A549 (cell line): Measurements from ENCODE around the gene UIMC1. TPM values are rescaled to one million over a fixed set of nuclear protein-coding genes. Genes with fewer than 3 reads are reported as not detected.

ENCODE experiments used
- ATAC-seq, 2 experiments: fragments of 200-7000 bp in 1 of 2; fragments of >200 bp in 1 of 2; cut with Nextera tagmentation in 1 of 2; cut with Tn5 transposase in 1 of 2; 3 replicates each; pipeline versions ENCODE4 v1.8.0 to v1.9.1; 2018 to 2020; ENCODE audit warnings: mild to moderate bottlenecking in 1 of 2, moderate library complexity in 1 of 2
- CTCF ChIA-PET: fragments of 300-600 bp; sonication (Branson Sonifier 250); formaldehyde crosslinking; extraction: SDS; loops from one replicate; lab custom pipeline; 2021; ENCODE audit warnings: antibody characterized with exemption, inconsistent platforms; lab: Yijun Ruan, JAX
- POLR2A ChIA-PET: fragments of 350-600 bp; formaldehyde crosslinking; extraction: SDS; loops from one replicate; lab custom pipeline; 2021; ENCODE audit warnings: antibody characterized with exemption, inconsistent platforms; lab: Yijun Ruan, JAX
- DNase-seq, 2 experiments: peaks; one replicate each; pipeline versions ENCODE4 v3.0.0 to v3.0.0-alpha.2; 2011 to 2016; ENCODE audit warnings: low read depth in 1 of 2, low spot score in 1 of 2
- FAIRE-seq: peaks from 2 replicates; lab custom pipeline; 2011; peaks lifted over from hg19 to GRCh38; lab: Jason Lieb, UNC
- H3K27ac ChIP-seq, 2 experiments: fragments of >200 bp; sonication (Bioruptor Twin); formaldehyde crosslinking; 3 replicates each; pipeline ENCODE4 v1.5.1; 2016 to 2017
- H3K4me1 ChIP-seq: fragments of >200 bp; sonication (Bioruptor Twin); formaldehyde crosslinking; 3 replicates; pipeline ENCODE4 v1.6.1; 2016
- H3K4me2 ChIP-seq: fragments of >200 bp; sonication (Bioruptor Twin); formaldehyde crosslinking; 3 replicates; pipeline ENCODE4 v1.6.1; 2016
- H3K4me3 ChIP-seq: fragments of >200 bp; sonication (Bioruptor Twin); formaldehyde crosslinking; 3 replicates; pipeline ENCODE4 v1.5.1; 2016
- H3K9me3 ChIP-seq: fragments of >200 bp; sonication (Bioruptor Twin); formaldehyde crosslinking; 3 replicates; pipeline ENCODE4 v1.6.1; 2016
- CBX8 ChIP-seq: fragments of 200-600 bp; sonication (generic); IDR thresholded peaks from 2 replicates; pipeline ENCODE4 v1.6.1; 2016
- CHD2 ChIP-seq: fragments of 150-350 bp; IDR thresholded peaks from 2 replicates; pipeline ENCODE4 v1.6.1; 2014; ENCODE audit warnings: low read length; ENCODE audit not compliant: partially characterized antibody
- EHF ChIP-seq: fragments of 250-450 bp; sonication (Bioruptor Pico); IDR thresholded peaks from 2 replicates; pipeline ENCODE4 v1.5.0; 2020; ENCODE audit warnings: mild to moderate bottlenecking
- FOSB ChIP-seq: fragments of 250-450 bp; sonication (Bioruptor Pico); IDR thresholded peaks from 2 replicates; pipeline ENCODE4 v1.5.0; 2020; ENCODE audit warnings: mild to moderate bottlenecking, moderate library complexity
- FOSL2 ChIP-seq, 2 experiments: fragments of 450-650 bp in 1 of 2; fragments of >200 bp in 1 of 2; sonication (Bioruptor Twin) in 1 of 2; formaldehyde crosslinking; IDR thresholded peaks; 2 replicates each; pipeline versions ENCODE4 v1.5.0 to v1.6.1; 2016 to 2020; ENCODE audit warnings: mild to moderate bottlenecking in 1 of 2, moderate library complexity in 1 of 2
- GATA3 ChIP-seq: IDR thresholded peaks from 2 replicates; pipeline ENCODE4 v1.6.1; 2012; ENCODE audit warnings: borderline replicate concordance
- HEYL ChIP-seq: fragments of 250-450 bp; sonication (Bioruptor Pico); IDR thresholded peaks from 2 replicates; pipeline ENCODE4 v1.8.0; 2021; ENCODE audit warnings: mild to moderate bottlenecking, moderate library complexity
- HOXB13 ChIP-seq: fragments of 250-450 bp; sonication (Bioruptor Pico); IDR thresholded peaks from 2 replicates; pipeline ENCODE4 v1.5.0; 2020; ENCODE audit warnings: low read depth, mild to moderate bottlenecking, moderate library complexity
- NFE2L2 ChIP-seq: fragments of 150-350 bp; conservative IDR thresholded peaks from 2 replicates; pipeline ENCODE4 v1.6.1; 2014; ENCODE audit warnings: low read length
- NR3C1 ChIP-seq: fragments of >200 bp; sonication (Bioruptor Twin); formaldehyde crosslinking; IDR thresholded peaks from 3 replicates; pipeline ENCODE4 v1.6.1; 2017
- PHF8 ChIP-seq: fragments of 200-600 bp; sonication (generic); IDR thresholded peaks from 2 replicates; pipeline ENCODE4 v1.6.1; 2016; ENCODE audit warnings: low read depth, mild to moderate bottlenecking, antibody characterized with exemption, moderate library complexity, borderline replicate concordance
- POLR2AphosphoS2 ChIP-seq: conservative IDR thresholded peaks from 2 replicates; pipeline ENCODE4 v1.6.1; 2012; ENCODE audit warnings: low read length, improper control_type of control experiment, inconsistent platforms
- RCOR1 ChIP-seq: fragments of 150-350 bp; IDR thresholded peaks from 2 replicates; pipeline ENCODE4 v1.6.1; 2014; ENCODE audit warnings: antibody characterized with exemption, low read length, low read depth
- SREBF2 ChIP-seq: fragments of 450-650 bp; IDR thresholded peaks from 2 replicates; pipeline ENCODE4 v1.6.1; 2014; ENCODE audit warnings: mild to moderate bottlenecking, moderate library complexity
- TFCP2L1 ChIP-seq: fragments of 250-450 bp; sonication (Bioruptor Pico); IDR thresholded peaks from 2 replicates; pipeline ENCODE4 v1.5.0; 2021; ENCODE audit warnings: mild to moderate bottlenecking
- ZC3H11A ChIP-seq: fragments of 450-650 bp; IDR thresholded peaks from 2 replicates; pipeline ENCODE4 v1.6.1; 2014; ENCODE audit warnings: antibody characterized with exemption, mild to moderate bottlenecking
- ZFP36 ChIP-seq: fragments of 450-650 bp; IDR thresholded peaks from 2 replicates; pipeline ENCODE4 v1.6.1; 2014; ENCODE audit warnings: borderline replicate concordance; ENCODE audit not compliant: partially characterized antibody
- ZNF302 ChIP-seq: fragments of 250-450 bp; sonication (Bioruptor Pico); IDR thresholded peaks from 2 replicates; pipeline ENCODE4 v1.9.0; 2021; ENCODE audit warnings: inconsistent platforms, mild to moderate bottlenecking, moderate library complexity
- ZSCAN20 ChIP-seq: fragments of 250-450 bp; sonication (Bioruptor Pico); IDR thresholded peaks from 2 replicates; pipeline ENCODE4 v1.8.0; 2022; ENCODE audit warnings: mild to moderate bottlenecking, moderate library complexity
- WGBS: methylation state at CpG from one replicate; pipeline ENCODE4 v1.1.6; 2017; ENCODE audit errors: missing lambda C conversion rate; 5-methylcytosine and 5-hydroxymethylcytosine counted together
- polyA plus RNA-seq, 4 experiments: library from polyadenylated mRNA; depleted of rRNA in 3 of 4; stranded (reverse); fragments of >200 nt; fragmentation: RNase III in 1 of 4; extraction: RNeasy Plus Mini Kit Qiagen cat#74134 plus additional on column Dnase treatment in 1 of 4; gene quantifications; 2 replicates in 3 of 4; 3 replicates in 1 of 4; pipeline ENCODE4 v1.2.3, GENCODE V29; 2011 to 2017
- TF ChIP-seq, protein P1 (sequence below): IDR thresholded peaks from 2 replicates; pipeline ENCODE4 v1.6.1; 2012
- TF ChIP-seq, protein P2 (sequence below): fragments of 150-350 bp; IDR thresholded peaks from 2 replicates; pipeline ENCODE4 v1.6.1; 2014; ENCODE audit warnings: low read depth, mild to moderate bottlenecking, low read length

UIMC1 gene
- polyA plus RNA-seq, 2 of the 4 experiments (the other 2 are of a cell fraction) = 47.8 to 52.5 TPM

DNA sequence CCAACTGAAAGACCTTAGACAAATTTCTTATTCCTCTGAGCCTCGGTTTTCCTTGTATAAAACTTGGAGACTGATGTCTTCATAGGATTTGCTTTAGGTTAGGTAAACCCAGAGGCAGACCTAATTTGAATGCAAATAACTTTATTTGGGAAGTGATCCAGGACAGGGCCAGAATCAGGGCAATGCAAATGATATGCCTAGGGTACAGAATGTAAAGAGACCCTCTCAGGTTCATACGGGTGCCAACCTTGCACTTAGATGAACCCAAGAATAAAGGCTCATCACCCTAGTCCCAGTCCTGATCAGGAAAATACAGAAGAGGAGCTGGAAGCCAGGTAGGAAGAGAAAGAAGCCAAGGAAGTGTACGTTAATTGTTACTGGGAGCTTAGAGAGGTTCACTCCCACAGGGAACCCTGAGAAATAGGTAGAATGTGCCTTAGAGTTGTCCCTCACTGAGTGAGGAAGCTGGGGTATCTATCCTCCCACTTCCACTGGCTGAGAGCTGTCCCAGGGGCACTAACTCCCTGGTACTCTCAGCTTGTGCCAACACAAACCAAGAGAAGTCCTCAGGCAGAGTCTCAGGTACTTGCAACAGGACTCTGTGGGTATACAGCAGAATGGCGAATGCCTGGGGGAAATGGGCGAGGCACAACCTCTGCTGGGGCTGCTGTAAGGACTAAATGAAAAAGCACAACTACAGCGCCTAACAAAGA is 104.3 kb downstream of the UIMC1 start:
- ATAC-seq (no peak), DNase-seq (no peak), FAIRE-seq (no peak)
- no peak overlapping the region for H3K4me3 ChIP-seq
- H3K4me1 ChIP-seq = peaks cover 38% of the 10 kb centered on the region
- H3K27ac ChIP-seq = peak overlapping the region; percentile 54 to 76; a peak in 4 of 6 replicates
- 89% methylated on average over 6 of the region's 6 CpGs for WGBS
- H3K4me2 ChIP-seq = peak overlapping the region; percentile 59; the same call in 1 of the 3 replicates
- POLR2A ChIA-PET = interaction anchor here (0.6 kb wide), 1 partner anchor 532 kb away, joined by 3 read pairs; no protein-coding TSS in a partner anchor
- CTCF ChIA-PET = interaction anchor here (0.6 to 2.1 kb wide), 5 partner anchors 15 to 244 kb away, joined by 3 to 9 read pairs (median 5); no protein-coding TSS in a partner anchor
- no peaks in the 10 kb centered on the region for H3K9me3 ChIP-seq
- TF ChIP-seq ZFP36 = no peak
- no peak for TF ChIP-seq RCOR1
- no peak for TF ChIP-seq NFE2L2
- TF ChIP-seq FOSL2 (IDR thresholded peaks at IDR 0.05) = no peak
- no peak for TF ChIP-seq FOSL2 (CRISPR knock-in tag; IDR thresholded peaks at IDR 0.05)
- TF ChIP-seq ZNF302 (CRISPR knock-in tag) = no peak
- no peak for TF ChIP-seq ZC3H11A
- no peak for TF ChIP-seq NR3C1
- TF ChIP-seq HEYL (CRISPR knock-in tag) = no peak
- no peak for TF ChIP-seq HOXB13 (CRISPR knock-in tag)
- TF ChIP-seq POLR2AphosphoS2 = no peak
- TF ChIP-seq TFCP2L1 (CRISPR knock-in tag) = no peak
- TF ChIP-seq SREBF2 = no peak
- TF ChIP-seq PHF8 = no peak
- TF ChIP-seq GATA3 = no peak
- TF ChIP-seq CHD2 = no peak

DNA sequence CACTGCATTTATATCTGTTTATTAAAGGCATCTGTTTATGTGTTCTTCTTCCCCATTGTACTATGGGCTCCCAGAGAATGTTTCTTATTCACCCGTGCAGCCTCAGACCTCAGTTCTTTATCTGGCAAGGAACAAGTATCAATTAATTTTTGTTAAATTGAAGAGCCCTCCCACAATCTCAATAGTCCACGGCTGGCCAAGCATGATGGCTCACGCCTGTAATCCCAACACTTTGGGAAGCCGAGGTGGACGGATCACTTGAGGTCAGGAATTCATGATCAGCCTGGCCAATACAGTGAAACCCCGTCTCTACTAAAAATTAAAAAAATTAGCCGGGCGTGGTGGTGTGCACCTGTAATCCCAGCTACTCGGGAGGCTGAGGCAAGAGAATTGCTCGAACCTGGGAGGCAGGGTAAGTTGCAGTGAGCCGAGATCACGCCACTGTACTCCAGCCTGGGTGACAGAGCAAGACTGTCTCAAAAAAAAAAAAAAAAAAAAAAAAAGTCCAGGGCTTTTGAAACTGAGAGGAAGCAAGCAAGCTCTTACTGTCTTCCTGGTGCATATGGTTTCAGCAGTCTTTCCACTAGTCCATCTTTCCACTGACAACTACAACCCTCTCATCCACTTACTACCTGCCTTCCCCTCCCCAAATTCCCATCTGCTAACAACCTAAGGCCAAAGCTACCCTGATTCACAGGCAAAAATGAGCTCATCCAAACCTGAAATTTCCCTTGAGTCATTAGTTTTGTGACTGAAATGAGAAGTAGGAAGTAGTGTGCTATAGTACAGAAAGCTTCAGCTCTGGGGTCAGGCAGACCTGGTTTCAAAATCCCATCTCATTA is 105.1 kb downstream of the UIMC1 start:
- no peak for ATAC-seq
- H3K9me3 ChIP-seq = no peaks in the 10 kb centered on the region
- no peak for FAIRE-seq
- peaks cover 38% of the 10 kb centered on the region for H3K4me1 ChIP-seq
- H3K4me3 ChIP-seq = no peak overlapping the region
- peak overlapping the region in 1 of 2 experiments; percentile 76; a peak in 1 of 6 replicates for H3K27ac ChIP-seq
- CTCF ChIA-PET = interaction anchor here (2.0 to 2.1 kb wide), 2 partner anchors 31 to 54 kb away, joined by 5 read pairs; no protein-coding TSS in a partner anchor
- DNase-seq = no peak
- POLR2A ChIA-PET = no interaction called here
- H3K4me2 ChIP-seq = no peak overlapping the region
- no peak for TF ChIP-seq ZFP36
- TF ChIP-seq PHF8 = no peak
- TF ChIP-seq HOXB13 (CRISPR knock-in tag) = no peak
- no peak for TF ChIP-seq FOSL2 (IDR thresholded peaks at IDR 0.05)
- no peak for TF ChIP-seq FOSL2 (CRISPR knock-in tag; IDR thresholded peaks at IDR 0.05)
- TF ChIP-seq, protein P1, sequence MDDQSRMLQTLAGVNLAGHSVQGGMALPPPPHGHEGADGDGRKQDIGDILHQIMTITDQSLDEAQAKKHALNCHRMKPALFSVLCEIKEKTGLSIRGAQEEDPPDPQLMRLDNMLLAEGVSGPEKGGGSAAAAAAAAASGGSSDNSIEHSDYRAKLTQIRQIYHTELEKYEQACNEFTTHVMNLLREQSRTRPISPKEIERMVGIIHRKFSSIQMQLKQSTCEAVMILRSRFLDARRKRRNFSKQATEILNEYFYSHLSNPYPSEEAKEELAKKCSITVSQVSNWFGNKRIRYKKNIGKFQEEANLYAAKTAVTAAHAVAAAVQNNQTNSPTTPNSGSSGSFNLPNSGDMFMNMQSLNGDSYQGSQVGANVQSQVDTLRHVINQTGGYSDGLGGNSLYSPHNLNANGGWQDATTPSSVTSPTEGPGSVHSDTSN = no peak
- no peak for TF ChIP-seq EHF (CRISPR knock-in tag)
- no peak for TF ChIP-seq TFCP2L1 (CRISPR knock-in tag)
- no peak for TF ChIP-seq GATA3
- TF ChIP-seq ZSCAN20 (CRISPR knock-in tag) = no peak
- TF ChIP-seq, all 56 proteins: peak for 0
- 95% methylated on average over 12 of the region's 12 CpGs for WGBS

DNA sequence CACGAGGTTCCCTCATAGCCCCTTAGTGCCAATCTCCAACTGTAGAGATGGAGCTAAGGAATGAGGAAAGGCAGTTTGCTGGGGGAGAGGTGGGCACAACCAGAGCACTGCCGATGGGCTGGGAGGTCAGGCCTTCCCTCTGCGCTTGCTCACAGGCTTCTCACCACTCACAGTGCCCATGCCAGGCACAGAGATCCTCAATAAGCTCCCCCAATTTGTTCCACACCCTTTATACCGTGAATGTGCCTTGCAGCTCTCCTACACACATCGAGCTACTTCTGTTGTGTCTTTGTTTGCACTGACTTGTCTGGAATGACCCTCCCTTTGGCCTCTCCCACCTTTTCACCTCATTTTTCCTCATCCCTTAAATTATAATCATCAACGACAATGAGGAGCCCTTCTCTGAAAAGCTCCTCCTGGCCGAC is 105.8 kb downstream of the UIMC1 start:
- Histone ChIP-seq H3K9me3 (no peaks in the 10 kb centered on the region), H3K4me1 (peaks cover 31% of the 10 kb centered on the region), H3K27ac (no peak overlapping the region), H3K4me3 (no peak overlapping the region), H3K4me2 (no peak overlapping the region)
- no peak for ATAC-seq
- CTCF ChIA-PET = interaction anchor here (0.9 to 2.0 kb wide), 3 partner anchors 10 to 30 kb away, joined by 3 to 5 read pairs (median 5); no protein-coding TSS in a partner anchor
- POLR2A ChIA-PET = no interaction called here
- 87% methylated on average over 7 of the region's 7 CpGs for WGBS
- TF ChIP-seq NFE2L2 (no peak), FOSB (CRISPR knock-in tag) (no peak), CBX8 (no peak), ZFP36 (no peak)
- TF ChIP-seq, protein P2, sequence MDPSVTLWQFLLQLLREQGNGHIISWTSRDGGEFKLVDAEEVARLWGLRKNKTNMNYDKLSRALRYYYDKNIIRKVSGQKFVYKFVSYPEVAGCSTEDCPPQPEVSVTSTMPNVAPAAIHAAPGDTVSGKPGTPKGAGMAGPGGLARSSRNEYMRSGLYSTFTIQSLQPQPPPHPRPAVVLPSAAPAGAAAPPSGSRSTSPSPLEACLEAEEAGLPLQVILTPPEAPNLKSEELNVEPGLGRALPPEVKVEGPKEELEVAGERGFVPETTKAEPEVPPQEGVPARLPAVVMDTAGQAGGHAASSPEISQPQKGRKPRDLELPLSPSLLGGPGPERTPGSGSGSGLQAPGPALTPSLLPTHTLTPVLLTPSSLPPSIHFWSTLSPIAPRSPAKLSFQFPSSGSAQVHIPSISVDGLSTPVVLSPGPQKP = no peak
- FAIRE-seq = no peak
- DNase-seq = no peak
